Smooth muscle cell (in vitro differentiated cells): ENCODE results near the gene TIMELESS. TPM values are rescaled to one million over a fixed set of nuclear protein-coding genes. Genes with fewer than 3 reads are reported as not detected.

Experiments used
- DNase-seq: peaks from one replicate; lab custom pipeline; 2025; ENCODE audit not compliant: unreplicated experiment; lab: John Stamatoyannopoulos, UW
- H2AFZ ChIP-seq: fragments of 200-600 bp; sonication (generic); 2 replicates; pipeline ENCODE4 v1.6.0; 2016; ENCODE audit warnings: antibody characterized with exemption, low read depth, mild to moderate bottlenecking
- H3F3A ChIP-seq: fragments of 200-600 bp; sonication (generic); 2 replicates; pipeline ENCODE4 v1.6.0; 2017; ENCODE audit warnings: antibody characterized with exemption, low read depth
- H3K27ac ChIP-seq: fragments of 200-600 bp; sonication (generic); 2 replicates; pipeline ENCODE4 v1.5.1; 2016; ENCODE audit warnings: low read depth, mild to moderate bottlenecking
- H3K27me3 ChIP-seq: fragments of 200-600 bp; sonication (generic); 2 replicates; pipeline ENCODE4 v1.6.1; 2016; ENCODE audit warnings: low read depth, mild to moderate bottlenecking
- H3K36me3 ChIP-seq: fragments of 200-600 bp; sonication (generic); 2 replicates; pipeline ENCODE4 v1.5.1; 2016; ENCODE audit warnings: low read depth
- H3K4me1 ChIP-seq: fragments of 200-600 bp; sonication (generic); 2 replicates; pipeline ENCODE4 v1.5.1; 2016; ENCODE audit warnings: low read depth
- H3K4me2 ChIP-seq: fragments of 200-600 bp; sonication (generic); 2 replicates; pipeline ENCODE4 v1.6.0; 2016; ENCODE audit warnings: mild to moderate bottlenecking
- H3K4me3 ChIP-seq: fragments of 200-600 bp; sonication (generic); 2 replicates; pipeline ENCODE4 v1.5.1; 2016; ENCODE audit warnings: mild to moderate bottlenecking
- H3K79me2 ChIP-seq: fragments of 200-600 bp; sonication (generic); 2 replicates; pipeline ENCODE4 v1.6.0; 2016; ENCODE audit warnings: low read depth, mild to moderate bottlenecking
- H3K9ac ChIP-seq: fragments of 200-600 bp; sonication (generic); 2 replicates; pipeline ENCODE4 v1.6.0; 2016; ENCODE audit warnings: low read depth
- H3K9me3 ChIP-seq: fragments of 200-600 bp; sonication (generic); replicated peaks from 2 replicates; pipeline ENCODE4 v1.5.1; 2016; ENCODE audit warnings: low read depth
- H4K20me1 ChIP-seq: fragments of 200-600 bp; sonication (generic); 2 replicates; pipeline ENCODE4 v1.6.0; 2016; ENCODE audit warnings: low read depth
- WGBS: methylation state at CpG from one replicate; pipeline ENCODE4 v1.1.7; 2016; ENCODE audit warnings: low lambda C conversion rate; 5-methylcytosine and 5-hydroxymethylcytosine counted together
- polyA plus RNA-seq: library from polyadenylated mRNA; unstranded; fragments of >200 nt; fragmentation: Nextera tagmentation; extraction: Ambion mirVana; gene quantifications from 2 replicates; pipeline ENCODE4 v1.2.1, GENCODE V29; 2016
- total RNA-seq: library from RNA; depleted of rRNA; stranded (reverse); fragments of >200 nt; gene quantifications from 2 replicates; pipeline ENCODE4 v1.2.3, GENCODE V29; 2014
- TF ChIP-seq, protein P1 (sequence below): fragments of 200-600 bp; sonication (generic); IDR thresholded peaks from 2 replicates; pipeline ENCODE4 v1.5.1; 2017; ENCODE audit warnings: borderline replicate concordance, mild to moderate bottlenecking, antibody characterized with exemption; ENCODE audit not compliant: insufficient read depth, poor library complexity, severe bottlenecking

The TIMELESS gene
- total and polyA plus RNA-seq, 2 experiments from 2014 or later, result 6.3 to 9.9 TPM

DNA sequence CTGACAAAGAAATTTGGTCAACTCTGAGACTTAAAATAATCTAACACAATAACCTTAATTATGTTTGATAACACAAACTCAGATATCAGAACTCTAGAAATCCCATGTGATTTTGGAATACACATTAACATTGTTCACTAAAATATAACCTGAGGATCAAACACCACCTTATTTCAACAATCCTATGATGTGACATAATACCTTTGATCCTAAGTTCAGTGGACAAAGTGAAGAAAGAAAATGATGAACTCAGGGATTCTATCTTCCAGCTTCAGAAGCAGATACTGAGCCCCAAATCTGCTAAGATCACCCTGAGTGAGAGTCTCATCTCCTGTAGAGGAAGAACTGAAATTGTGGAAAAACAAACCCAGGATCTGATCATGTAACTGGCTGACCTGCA, 50.9 kb downstream of the TIMELESS start:
- H3K9ac ChIP-seq, result no peak overlapping the region
- no peaks in the 10 kb centered on the region for H3F3A ChIP-seq
- no peaks in the 10 kb centered on the region for H3K79me2 ChIP-seq
- no peaks in the 10 kb centered on the region for H3K9me3 ChIP-seq
- H2AFZ ChIP-seq, result no peak overlapping the region
- H3K4me3 ChIP-seq, result no peak overlapping the region
- no peaks in the 10 kb centered on the region for H3K4me1 ChIP-seq
- H3K27me3 ChIP-seq, result no peaks in the 10 kb centered on the region
- H4K20me1 ChIP-seq, result no peaks in the 10 kb centered on the region
- no peak overlapping the region for H3K4me2 ChIP-seq
- DNase-seq, result no peak
- no peaks in the 10 kb centered on the region for H3K36me3 ChIP-seq
- H3K27ac ChIP-seq, result no peak overlapping the region
- TF ChIP-seq, protein P1, sequence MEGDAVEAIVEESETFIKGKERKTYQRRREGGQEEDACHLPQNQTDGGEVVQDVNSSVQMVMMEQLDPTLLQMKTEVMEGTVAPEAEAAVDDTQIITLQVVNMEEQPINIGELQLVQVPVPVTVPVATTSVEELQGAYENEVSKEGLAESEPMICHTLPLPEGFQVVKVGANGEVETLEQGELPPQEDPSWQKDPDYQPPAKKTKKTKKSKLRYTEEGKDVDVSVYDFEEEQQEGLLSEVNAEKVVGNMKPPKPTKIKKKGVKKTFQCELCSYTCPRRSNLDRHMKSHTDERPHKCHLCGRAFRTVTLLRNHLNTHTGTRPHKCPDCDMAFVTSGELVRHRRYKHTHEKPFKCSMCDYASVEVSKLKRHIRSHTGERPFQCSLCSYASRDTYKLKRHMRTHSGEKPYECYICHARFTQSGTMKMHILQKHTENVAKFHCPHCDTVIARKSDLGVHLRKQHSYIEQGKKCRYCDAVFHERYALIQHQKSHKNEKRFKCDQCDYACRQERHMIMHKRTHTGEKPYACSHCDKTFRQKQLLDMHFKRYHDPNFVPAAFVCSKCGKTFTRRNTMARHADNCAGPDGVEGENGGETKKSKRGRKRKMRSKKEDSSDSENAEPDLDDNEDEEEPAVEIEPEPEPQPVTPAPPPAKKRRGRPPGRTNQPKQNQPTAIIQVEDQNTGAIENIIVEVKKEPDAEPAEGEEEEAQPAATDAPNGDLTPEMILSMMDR, result no peak

DNA sequence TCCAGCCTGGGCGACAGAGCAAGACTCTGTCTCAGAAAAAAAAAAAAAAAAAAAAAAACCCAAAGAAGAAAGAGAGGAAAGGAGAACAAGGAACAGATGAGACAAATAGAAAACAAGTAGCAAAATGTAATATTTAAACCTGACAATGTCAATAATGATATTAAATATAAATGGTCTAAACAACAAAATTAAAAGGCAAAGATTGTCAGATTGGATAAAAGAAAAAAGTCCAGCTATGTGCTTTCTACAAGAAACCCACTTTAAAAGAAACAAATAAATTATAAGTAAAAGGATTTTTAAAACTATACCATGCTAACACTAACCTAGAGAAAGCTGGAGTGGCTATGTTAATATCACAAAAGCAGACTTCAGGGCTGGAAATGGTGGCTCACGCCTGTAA, 56.9 kb downstream of the TIMELESS start:
- TF ChIP-seq, protein P1, result no peak
- 87% methylated on average over 2 of the region's 2 CpGs for WGBS
- Histone ChIP-seq H3F3A (no peaks in the 10 kb centered on the region), H3K4me1 (peaks cover under 1% of the 10 kb centered on the region), H3K79me2 (no peaks in the 10 kb centered on the region), H4K20me1 (no peaks in the 10 kb centered on the region), H3K9me3 (no peaks in the 10 kb centered on the region), H3K36me3 (no peaks in the 10 kb centered on the region), H3K27ac (no peak overlapping the region), H3K27me3 (no peaks in the 10 kb centered on the region), H3K9ac (no peak overlapping the region), H3K4me2 (no peak overlapping the region), H3K4me3 (no peak overlapping the region), H2AFZ (no peak overlapping the region)
- DNase-seq, result no peak

DNA sequence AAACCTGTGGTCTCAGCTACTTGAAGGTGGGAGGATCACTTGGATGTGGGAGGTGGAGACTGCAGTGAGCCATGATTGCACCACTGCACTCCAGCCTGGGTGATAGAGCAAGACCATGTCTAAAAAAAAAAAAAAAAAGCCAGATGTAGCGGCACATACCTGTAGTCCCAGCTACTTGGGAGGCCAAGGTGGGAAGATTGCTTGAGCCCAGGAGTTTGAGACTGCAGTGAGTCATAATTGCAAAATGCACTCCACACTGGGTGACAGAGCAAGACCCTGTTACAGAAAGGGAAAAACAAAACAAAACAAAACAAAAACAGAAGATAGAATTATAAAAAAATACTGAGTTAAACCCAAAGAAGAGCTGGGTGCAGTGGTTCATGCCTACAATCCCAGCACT, 57.5 kb downstream of the TIMELESS start:
- TF ChIP-seq, protein P1, result no peak
- no peak for DNase-seq
- Histone ChIP-seq H3K27ac (no peak overlapping the region), H4K20me1 (no peaks in the 10 kb centered on the region), H3K79me2 (no peaks in the 10 kb centered on the region), H2AFZ (no peak overlapping the region), H3K36me3 (no peaks in the 10 kb centered on the region), H3K4me1 (peaks cover 3% of the 10 kb centered on the region), H3K9me3 (no peaks in the 10 kb centered on the region), H3K27me3 (no peaks in the 10 kb centered on the region), H3K9ac (no peak overlapping the region), H3K4me3 (no peak overlapping the region), H3F3A (no peaks in the 10 kb centered on the region), H3K4me2 (no peak overlapping the region)
- 71% methylated on average over 1 of the region's 1 CpG for WGBS

DNA sequence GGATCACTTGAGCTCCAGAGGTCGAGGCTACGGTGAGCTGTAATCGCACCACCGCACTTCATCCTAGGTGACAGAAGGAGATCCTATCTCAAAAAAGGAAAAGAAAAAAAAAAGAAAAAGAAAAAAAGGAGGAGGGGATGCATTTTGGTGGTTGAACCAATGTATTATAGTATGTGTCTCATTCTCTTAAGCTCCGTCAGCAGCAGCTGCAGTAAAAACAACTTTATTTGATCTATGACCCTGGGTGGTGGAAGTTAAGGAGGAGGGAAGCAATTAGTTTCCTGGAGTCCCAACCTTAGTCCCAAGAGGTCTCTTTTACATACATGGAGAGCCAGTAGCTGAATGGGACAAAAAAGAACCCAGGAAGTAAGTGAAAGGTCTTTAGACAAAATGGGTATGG, 59.8 kb downstream of the TIMELESS start:
- TF ChIP-seq, protein P1, result no peak
- no peak overlapping the region for H3K27ac ChIP-seq
- 78% methylated on average over 5 of the region's 5 CpGs for WGBS
- H4K20me1 ChIP-seq, result no peaks in the 10 kb centered on the region
- no peaks in the 10 kb centered on the region for H3K9me3 ChIP-seq
- no peak overlapping the region for H3K9ac ChIP-seq
- no peaks in the 10 kb centered on the region for H3F3A ChIP-seq
- no peak for DNase-seq
- H3K79me2 ChIP-seq, result no peaks in the 10 kb centered on the region
- H3K4me2 ChIP-seq, result no peak overlapping the region
- no peak overlapping the region for H3K4me3 ChIP-seq
- H3K27me3 ChIP-seq, result no peaks in the 10 kb centered on the region
- H3K4me1 ChIP-seq, result peaks cover 3% of the 10 kb centered on the region
- no peak overlapping the region for H2AFZ ChIP-seq
- H3K36me3 ChIP-seq, result no peaks in the 10 kb centered on the region
